K562 (cell line): ENCODE data around the gene UBE2E1. TPM values are rescaled to one million over a fixed set of nuclear protein-coding genes. Genes with fewer than 3 reads are reported as not detected.

Experiments
- CBFB ChIP-seq: sonication (generic); formaldehyde crosslinking; IDR thresholded peaks from 2 replicates; pipeline ENCODE4 v1.4.0; 2020; ENCODE audit warnings: mild to moderate bottlenecking, missing genetic modification reagents
- ELF2 ChIP-seq: fragments of 250-450 bp; sonication (Bioruptor Pico); IDR thresholded peaks from 2 replicates; pipeline ENCODE4 v1.5.0; 2021; ENCODE audit warnings: mild to moderate bottlenecking
- ELF4 ChIP-seq: fragments of 450-650 bp; formaldehyde crosslinking; IDR thresholded peaks from 2 replicates; pipeline ENCODE4 v1.4.0; 2022; ENCODE audit warnings: missing genetic modification characterization
- ETV6 ChIP-seq, 3 experiments: fragments of 150-350 bp in 1 of 3; sonication (generic) in 1 of 3; formaldehyde crosslinking in 1 of 3; IDR thresholded peaks; 2 replicates each; pipeline versions ENCODE4 v1.6.1 to v1.8.0; 2014 to 2022; ENCODE audit warnings: borderline replicate concordance in 2 of 3, low read depth in 2 of 3, antibody characterized with exemption in 1 of 3, low read length in 1 of 3, mild to moderate bottlenecking in 1 of 3, missing genetic modification reagents in 1 of 3
- GABPA ChIP-seq: fragments of 200-800 bp; sonication (Bioruptor generic); conservative IDR thresholded peaks from 2 replicates; pipeline ENCODE4 v1.6.1; 2016; ENCODE audit warnings: low read depth, missing genetic modification characterization, missing compliant biosample characterization
- GABPB1 ChIP-seq: sonication (generic); formaldehyde crosslinking; IDR thresholded peaks from 2 replicates; pipeline ENCODE4 v1.8.0; 2022; ENCODE audit warnings: mild to moderate bottlenecking, missing genetic modification reagents
- HCFC1 ChIP-seq: IDR thresholded peaks from 2 replicates; pipeline ENCODE4 v1.6.1; 2012; ENCODE audit warnings: low read depth, low read length, improper control_type of control experiment
- HNRNPL ChIP-seq: fragments of 200-400 bp; formaldehyde crosslinking; IDR thresholded peaks from 2 replicates; pipeline ENCODE4 v1.6.1; 2017; ENCODE audit warnings: low read depth, mild to moderate bottlenecking, low read length
- MCM2 ChIP-seq: fragments of 450-650 bp; IDR thresholded peaks from 2 replicates; pipeline ENCODE4 v1.6.1; 2017; ENCODE audit warnings: low read depth, mild to moderate bottlenecking
- MYC ChIP-seq, 2 experiments: fragments of 250-450 bp in 1 of 2; sonication (Bioruptor Pico) in 1 of 2; IDR thresholded peaks; 2 replicates each; pipeline versions ENCODE4 v1.5.1 to v1.6.1; 2012 to 2021; ENCODE audit warnings: low read depth in 2 of 2, borderline replicate concordance in 1 of 2, improper control_type of control experiment in 1 of 2, low read length in 1 of 2, mild to moderate bottlenecking in 1 of 2, moderate library complexity in 1 of 2
- NELFE ChIP-seq: IDR thresholded peaks from 2 replicates; pipeline ENCODE4 v1.6.1; 2011; ENCODE audit warnings: mild to moderate bottlenecking; ENCODE audit not compliant: insufficient read depth, insufficient read length
- NEUROD1 ChIP-seq: fragments of 150-350 bp; IDR thresholded peaks from 2 replicates; pipeline ENCODE4 v1.6.1; 2014; ENCODE audit warnings: borderline replicate concordance, low read length, low read depth; ENCODE audit not compliant: partially characterized antibody
- NFE2 ChIP-seq: IDR thresholded peaks from 2 replicates; pipeline ENCODE4 v1.6.1; 2014; ENCODE audit warnings: antibody characterized with exemption, low read depth
- PYGO2 ChIP-seq: fragments of 450-650 bp; IDR thresholded peaks from 2 replicates; pipeline ENCODE4 v1.6.1; 2016; ENCODE audit warnings: mild to moderate bottlenecking, missing genetic modification characterization, moderate library complexity, missing compliant biosample characterization
- SPI1 ChIP-seq: IDR thresholded peaks from 2 replicates; pipeline ENCODE4 v1.6.1; 2011; ENCODE audit warnings: low read depth, low read length, control low read depth, borderline replicate concordance
- STAT5A ChIP-seq: IDR thresholded peaks from 2 replicates; pipeline ENCODE4 v1.6.1; 2012; ENCODE audit warnings: low read length, inconsistent platforms, borderline replicate concordance
- SUPT5H ChIP-seq: fragments of 450-650 bp; IDR thresholded peaks from 2 replicates; pipeline ENCODE4 v1.6.1; 2016
- TBP ChIP-seq: optimal IDR thresholded peaks from 2 replicates; pipeline ENCODE3; 2011; ENCODE audit warnings: low read depth, low read length, improper control_type of control experiment
- TCF7L2 ChIP-seq: fragments of 150-350 bp; IDR thresholded peaks from 2 replicates; pipeline ENCODE4 v1.6.1; 2016; ENCODE audit warnings: low read depth, mild to moderate bottlenecking, low read length, moderate library complexity
- polyA plus RNA-seq, 8 experiments: library from polyadenylated mRNA; depleted of rRNA in 4 of 8; stranded (reverse) in 5 of 8; unstranded in 3 of 8; fragments of >200 nt; fragmentation: Nextera tagmentation in 2 of 8; fragmentation: Illumina TruSeq in 1 of 8; extraction: Ambion mirVana in 2 of 8; extraction: Trizol in 1 of 8; gene quantifications; 2 replicates each; pipeline versions ENCODE4 v1.2.1 to v1.2.3, GENCODE V29; 2011 to 2014; ENCODE audit warnings: inconsistent platforms in 1 of 8, missing spikeins in 1 of 8
- total RNA-seq, 7 experiments: library from RNA; depleted of rRNA in 6 of 7; stranded (reverse); fragments of >200 nt in 6 of 7; fragmentation: Illumina TruSeq in 2 of 7; extraction: Trizol in 2 of 7; gene quantifications; 2 replicates each; pipeline versions ENCODE4 v1.2.1 to v1.2.3, GENCODE V29; 2011 to 2021; ENCODE audit warnings: low replicate concordance in 1 of 7
- TF ChIP-seq, protein P1 (sequence below), 2 experiments: fragments of 200-800 bp in 1 of 2; sonication (Bioruptor generic) in 1 of 2; sonication (generic) in 1 of 2; formaldehyde crosslinking in 1 of 2; IDR thresholded peaks in 1 of 2; conservative IDR thresholded peaks in 1 of 2; 2 replicates each; pipeline versions ENCODE4 v1.5.0 to v1.6.1; 2016 to 2020; ENCODE audit warnings: missing compliant biosample characterization in 1 of 2, missing genetic modification characterization in 1 of 2, missing genetic modification reagents in 1 of 2

Gene UBE2E1
- total and polyA plus RNA-seq, 9 of the 15 experiments (the other 6 are each of a cell fraction or from before 2014, with no cell fraction given), result 54.4 to 294 (median 165) TPM

DNA sequence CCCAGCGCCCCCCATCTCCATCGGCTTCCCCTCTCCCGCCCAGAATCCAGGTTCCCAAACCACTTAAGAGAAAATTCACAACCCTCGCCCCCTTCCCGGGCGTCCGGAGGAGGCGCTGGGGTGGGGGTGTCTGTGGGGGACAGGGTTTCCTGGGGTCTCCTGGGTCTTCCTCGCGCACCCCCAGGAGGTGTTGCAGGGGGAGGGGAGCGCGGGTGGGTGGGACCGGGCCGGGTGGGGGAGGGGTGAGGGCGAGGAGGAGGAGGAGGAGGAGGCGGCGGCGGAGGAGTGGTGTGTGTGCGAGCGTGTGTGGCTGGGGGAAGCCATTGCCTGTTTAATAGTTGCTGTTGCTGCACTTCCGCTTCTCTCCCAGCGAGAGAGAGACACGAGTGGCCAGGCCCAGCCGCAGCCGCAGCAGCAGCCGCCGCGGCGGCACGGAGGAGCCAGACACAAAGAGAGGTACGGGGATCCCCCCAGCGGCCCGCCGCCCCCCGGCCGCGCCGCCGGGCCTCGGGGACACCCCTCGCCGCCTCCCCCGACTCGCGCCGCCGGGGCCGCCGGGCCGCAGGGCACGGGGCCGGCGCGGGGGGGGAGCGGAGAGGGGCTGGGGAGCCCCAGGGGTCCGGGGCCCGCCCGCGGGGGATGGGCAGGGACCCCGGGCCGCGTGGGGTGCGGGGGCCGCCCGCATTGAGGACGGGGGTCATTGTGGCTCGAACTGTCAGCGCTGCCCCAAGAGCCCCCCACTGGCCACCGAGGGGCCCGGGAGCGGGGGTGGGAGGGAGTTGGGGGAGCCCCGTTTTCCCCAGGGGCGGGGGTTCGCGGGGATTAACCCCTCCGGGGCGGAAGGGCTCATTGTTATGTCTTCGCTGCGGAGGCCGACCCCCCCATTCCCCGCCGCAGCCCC, at the start of gene UBE2E1 (continued):
- TF ChIP-seq HNRNPL (no peak), GABPB1 (peak; percentile 59; the same call in 1 of the 2 replicates), NEUROD1 (peak; percentile 52), MYC (IDR thresholded peaks at IDR 0.05; ENCODE audit: low read depth, low read length) (peak; percentile 79), MYC (CRISPR knock-in tag; IDR thresholded peaks at IDR 0.05; ENCODE audit: borderline replicate concordance, low read depth) (no peak), STAT5A (no peak), ELF4 (CRISPR knock-in tag) (0 out of 2 replicates have a peak, but pooled peaks have one; percentile 1), GABPA (tag) (peak; percentile 75), HCFC1 (peak; percentile 26), PYGO2 (tag) (no peak), TBP (peak; percentile 72), ELF2 (CRISPR knock-in tag) (peak; percentile 38; the same call in 1 of the 2 replicates), SPI1 (peak; percentile 96), MCM2 (no peak), SUPT5H (peak; percentile 52; the same call in 1 of the 2 replicates), CBFB (CRISPR knock-in tag) (no peak), TCF7L2 (no peak), NELFE (no peak), NFE2 (no peak), ETV6 (IDR thresholded peaks at IDR 0.05; ENCODE audit: borderline replicate concordance in 1 of 2, low read depth in 2 of 2, low read length in 1 of 2) (no peak), ETV6 (CRISPR knock-in tag; IDR thresholded peaks at IDR 0.05; ENCODE audit: borderline replicate concordance) (no peak)
- TF ChIP-seq, protein P1, sequence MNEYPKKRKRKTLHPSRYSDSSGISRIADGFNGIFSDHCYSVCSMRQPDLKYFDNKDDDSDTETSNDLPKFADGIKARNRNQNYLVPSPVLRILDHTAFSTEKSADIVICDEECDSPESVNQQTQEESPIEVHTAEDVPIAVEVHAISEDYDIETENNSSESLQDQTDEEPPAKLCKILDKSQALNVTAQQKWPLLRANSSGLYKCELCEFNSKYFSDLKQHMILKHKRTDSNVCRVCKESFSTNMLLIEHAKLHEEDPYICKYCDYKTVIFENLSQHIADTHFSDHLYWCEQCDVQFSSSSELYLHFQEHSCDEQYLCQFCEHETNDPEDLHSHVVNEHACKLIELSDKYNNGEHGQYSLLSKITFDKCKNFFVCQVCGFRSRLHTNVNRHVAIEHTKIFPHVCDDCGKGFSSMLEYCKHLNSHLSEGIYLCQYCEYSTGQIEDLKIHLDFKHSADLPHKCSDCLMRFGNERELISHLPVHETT (CRISPR knock-in tag; conservative IDR thresholded peaks at IDR 0.05 in 1 of 2, IDR thresholded peaks at IDR 0.05 in 1 of 2), result 0 out of 4 replicates have a peak, but pooled peaks of 1 of the 2 experiments have one; percentile 48
